Esophagus squamous epithelium (tissue), 4 donors: ENCODE data around the gene SFXN5.

Experiments used
- POLR2A ChIP-seq, 4 donors: fragments of 450-650 bp; IDR thresholded peaks; one replicate each; pipeline ENCODE4 v1.6.1; 2017; ENCODE audit warnings: antibody characterized with exemption in 4 of 4, mild to moderate bottlenecking in 4 of 4, moderate library complexity in 3 of 4
- TF ChIP-seq, protein P1 (sequence below), 6 experiments: fragments of 450-650 bp in 4 of 6; fragments of 200-600 bp in 2 of 6; sonication (generic) in 2 of 6; IDR thresholded peaks; one replicate each; pipeline ENCODE4 v1.5.1; 2016 to 2019; ENCODE audit warnings: antibody characterized with exemption in 6 of 6, mild to moderate bottlenecking in 4 of 6, moderate library complexity in 4 of 6

GRCh38 chr2:73079636-73080035 is 8.1 kb upstream of the SFXN5 start:
- TF ChIP-seq, protein P1, sequence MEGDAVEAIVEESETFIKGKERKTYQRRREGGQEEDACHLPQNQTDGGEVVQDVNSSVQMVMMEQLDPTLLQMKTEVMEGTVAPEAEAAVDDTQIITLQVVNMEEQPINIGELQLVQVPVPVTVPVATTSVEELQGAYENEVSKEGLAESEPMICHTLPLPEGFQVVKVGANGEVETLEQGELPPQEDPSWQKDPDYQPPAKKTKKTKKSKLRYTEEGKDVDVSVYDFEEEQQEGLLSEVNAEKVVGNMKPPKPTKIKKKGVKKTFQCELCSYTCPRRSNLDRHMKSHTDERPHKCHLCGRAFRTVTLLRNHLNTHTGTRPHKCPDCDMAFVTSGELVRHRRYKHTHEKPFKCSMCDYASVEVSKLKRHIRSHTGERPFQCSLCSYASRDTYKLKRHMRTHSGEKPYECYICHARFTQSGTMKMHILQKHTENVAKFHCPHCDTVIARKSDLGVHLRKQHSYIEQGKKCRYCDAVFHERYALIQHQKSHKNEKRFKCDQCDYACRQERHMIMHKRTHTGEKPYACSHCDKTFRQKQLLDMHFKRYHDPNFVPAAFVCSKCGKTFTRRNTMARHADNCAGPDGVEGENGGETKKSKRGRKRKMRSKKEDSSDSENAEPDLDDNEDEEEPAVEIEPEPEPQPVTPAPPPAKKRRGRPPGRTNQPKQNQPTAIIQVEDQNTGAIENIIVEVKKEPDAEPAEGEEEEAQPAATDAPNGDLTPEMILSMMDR (IDR thresholded peaks at IDR 0.05): no peak
- TF ChIP-seq POLR2A (IDR thresholded peaks at IDR 0.05): no peak
